ENCODE measurements around the gene PIP5K1B. TPM values are rescaled to one million over a fixed set of nuclear protein-coding genes. Genes with fewer than 3 reads are reported as not detected.

The PIP5K1B gene
- total RNA-seq, 1 donor from 2014 or later: 0.87 TPM

GRCh38 chr9:68877219-68877618 is 172.2 kb downstream of the PIP5K1B start:
- Mint-ChIP-seq H3K27me3 (ENCODE audit: low read depth) (no peaks in the 10 kb centered on the region), H3K4me3 (no peak overlapping the region), H3K9me3 (no peaks in the 10 kb centered on the region), H3K4me1 (peaks cover under 1% of the 10 kb centered on the region), H3K27ac (no peak overlapping the region), H3K36me3 (no peaks in the 10 kb centered on the region)
- DNase-seq (ENCODE audit: low spot score in 2 of 2, unreplicated experiment in 2 of 2): no peak
- TF ChIP-seq CTCF (IDR thresholded peaks at IDR 0.05; ENCODE audit: unreplicated experiment): no peak

GRCh38 chr9:68878450-68878849 is 173.4 kb downstream of the PIP5K1B start:
- Mint-ChIP-seq H3K36me3 (no peaks in the 10 kb centered on the region), H3K9me3 (no peaks in the 10 kb centered on the region), H3K27me3 (ENCODE audit: low read depth) (no peaks in the 10 kb centered on the region), H3K27ac (no peak overlapping the region), H3K4me3 (no peak overlapping the region), H3K4me1 (no peaks in the 10 kb centered on the region)
- no peak for DNase-seq (ENCODE audit: low spot score in 2 of 2, unreplicated experiment in 2 of 2)
- TF ChIP-seq CTCF (IDR thresholded peaks at IDR 0.05; ENCODE audit: unreplicated experiment): no peak

- no peaks in the 10 kb centered on the region for H3K4me1 Mint-ChIP-seq
- no peaks in the 10 kb centered on the region for H3K36me3 Mint-ChIP-seq
- no peaks in the 10 kb centered on the region for H3K27me3 Mint-ChIP-seq (ENCODE audit: low read depth)
- no peaks in the 10 kb centered on the region for H3K9me3 Mint-ChIP-seq
- H3K27ac Mint-ChIP-seq: no peak overlapping the region
- H3K4me3 Mint-ChIP-seq: no peak overlapping the region
- TF ChIP-seq CTCF (IDR thresholded peaks at IDR 0.05; ENCODE audit: unreplicated experiment): no peak
- no peak for DNase-seq (ENCODE audit: low spot score in 2 of 2, unreplicated experiment in 2 of 2)
Measured at GRCh38 chr9:68883224-68883623, 178.2 kb downstream of the PIP5K1B start.

- H3K27me3 Mint-ChIP-seq (ENCODE audit: low read depth): no peaks in the 10 kb centered on the region
- H3K4me3 Mint-ChIP-seq: no peak overlapping the region
- no peak overlapping the region for H3K27ac Mint-ChIP-seq
- H3K9me3 Mint-ChIP-seq: no peaks in the 10 kb centered on the region
- H3K4me1 Mint-ChIP-seq: peaks cover 9% of the 10 kb centered on the region
- no peak for TF ChIP-seq CTCF (IDR thresholded peaks at IDR 0.05; ENCODE audit: unreplicated experiment)
- H3K36me3 Mint-ChIP-seq: no peaks in the 10 kb centered on the region
- no peak for DNase-seq (ENCODE audit: low spot score in 2 of 2, unreplicated experiment in 2 of 2)
Measured at GRCh38 chr9:68887232-68887631, 182.2 kb downstream of the PIP5K1B start.

- H3K27ac Mint-ChIP-seq: peak overlapping the region; percentile 69
- H3K36me3 Mint-ChIP-seq: no peaks in the 10 kb centered on the region
- TF ChIP-seq CTCF (IDR thresholded peaks at IDR 0.05; ENCODE audit: unreplicated experiment): no peak
- H3K9me3 Mint-ChIP-seq: no peaks in the 10 kb centered on the region
- DNase-seq (ENCODE audit: low spot score in 2 of 2, unreplicated experiment in 2 of 2): peak in 1 of 2 experiments; percentile 43
- H3K4me1 Mint-ChIP-seq: peaks cover 42% of the 10 kb centered on the region
- peak overlapping the region; percentile 31 for H3K4me3 Mint-ChIP-seq
- no peaks in the 10 kb centered on the region for H3K27me3 Mint-ChIP-seq (ENCODE audit: low read depth)
Measured at GRCh38 chr9:68894502-68894901, 189.5 kb downstream of the PIP5K1B start.

Data from mesothelial cell of epicardium (in vitro differentiated cells).